HepG2 (cell line): ENCODE results near the gene RBM19. TPM values are rescaled to one million over a fixed set of nuclear protein-coding genes. Genes with fewer than 3 reads are reported as not detected.

Source experiments
- ATAC-seq: fragments of 200-7000 bp; cut with Tn5 transposase; 3 replicates; pipeline ENCODE4 v1.9.1; 2020; ENCODE audit warnings: mild to moderate bottlenecking, moderate library complexity
- BruUV-seq: library from RNA; stranded (reverse); fragments of 400-500 nt; replicated peaks from 2 replicates; lab custom pipeline; 2021; lab: Mats Ljungman, UMichigan
- CTCF ChIA-PET: fragments of 300-600 bp; formaldehyde crosslinking; extraction: SDS; loops from one replicate; lab custom pipeline; 2021; ENCODE audit warnings: low total read pairs, inconsistent platforms, low intra/inter-chr PET ratio; lab: Yijun Ruan, JAX
- POLR2A ChIA-PET: fragments of 350-600 bp; sonication (Branson Sonifier 250); formaldehyde crosslinking; loops from one replicate; lab custom pipeline; 2020; ENCODE audit warnings: antibody characterized with exemption, inconsistent platforms; lab: Yijun Ruan, JAX
- DNase-seq: peaks from one replicate; pipeline ENCODE4 v3.0.0-alpha.2; 2015; ENCODE audit warnings: low spot score
- FAIRE-seq: peaks from 3 replicates; lab custom pipeline; 2011; peaks lifted over from hg19 to GRCh38; lab: Jason Lieb, UNC
- H2AFZ ChIP-seq: one replicate; pipeline ENCODE4 v1.6.1; 2011; ENCODE audit warnings: low read length, inconsistent platforms
- H3K27ac ChIP-seq: fragments of 300-600 bp; 3 replicates; pipeline ENCODE4 v1.8.0; 2011; ENCODE audit warnings: mixed run types, mild to moderate bottlenecking, mixed read lengths, low read length, inconsistent platforms; ENCODE audit not compliant: insufficient read depth; ENCODE audit errors: extremely low read length
- H3K27me3 ChIP-seq, 2 experiments: fragments of 200-600 bp in 1 of 2; 2 replicates in 1 of 2; 3 replicates in 1 of 2; pipeline versions ENCODE4 v1.6.0 to v1.8.0; 2011; ENCODE audit warnings: low read length in 2 of 2, mild to moderate bottlenecking in 2 of 2, moderate library complexity in 2 of 2, inconsistent platforms in 1 of 2; ENCODE audit not compliant: insufficient read depth in 2 of 2, control insufficient read depth in 1 of 2
- H3K36me3 ChIP-seq, 2 experiments: fragments of 200-600 bp in 1 of 2; replicated peaks in 1 of 2; 2 replicates in 1 of 2; 3 replicates in 1 of 2; pipeline versions ENCODE4 v1.5.1 to v1.8.0; 2011; ENCODE audit warnings: low read length in 2 of 2, inconsistent platforms in 1 of 2; ENCODE audit not compliant: insufficient read depth in 2 of 2, control insufficient read depth in 1 of 2
- H3K4me1 ChIP-seq: 2 replicates; pipeline ENCODE4 v1.5.1; 2012; ENCODE audit warnings: low read length, inconsistent platforms; ENCODE audit not compliant: insufficient read depth
- H3K4me2 ChIP-seq: 2 replicates; pipeline ENCODE4 v1.6.0; 2011; ENCODE audit warnings: low read depth, low read length, inconsistent platforms
- H3K4me3 ChIP-seq, 3 experiments: fragments of 200-600 bp in 1 of 3; sonication (generic), shearing (Covaris generic) in 1 of 3; replicated peaks in 1 of 3; 2 replicates each; pipeline ENCODE4 v1.5.1; 2011 to 2016; ENCODE audit warnings: low read length in 3 of 3, inconsistent platforms in 2 of 3, low read depth in 2 of 3, mild to moderate bottlenecking in 2 of 3, control low read depth in 1 of 3, mixed read lengths in 1 of 3; ENCODE audit not compliant: insufficient read depth in 1 of 3
- H3K79me2 ChIP-seq: one replicate; pipeline ENCODE4 v1.6.1; 2011; ENCODE audit warnings: low read length, inconsistent platforms; ENCODE audit not compliant: insufficient read depth
- H3K9ac ChIP-seq: 2 replicates; pipeline ENCODE4 v1.6.0; 2011; ENCODE audit warnings: mild to moderate bottlenecking, low read depth, low read length, inconsistent platforms; ENCODE audit not compliant: insufficient read depth
- H3K9me3 ChIP-seq: 2 replicates; pipeline ENCODE4 v1.5.1; 2012; ENCODE audit warnings: mild to moderate bottlenecking, low read length
- H4K20me1 ChIP-seq: 2 replicates; pipeline ENCODE4 v1.6.0; 2011; ENCODE audit warnings: inconsistent platforms, mild to moderate bottlenecking, low read length, moderate library complexity; ENCODE audit not compliant: insufficient read depth
- ATAD3A ChIP-seq: sonication (generic); formaldehyde crosslinking; IDR thresholded peaks from 2 replicates; pipeline ENCODE4 v1.4.0; 2020; ENCODE audit warnings: missing genetic modification reagents
- SETDB1 ChIP-seq: sonication (generic); formaldehyde crosslinking; IDR thresholded peaks from 2 replicates; pipeline ENCODE4 v1.5.1; 2020; ENCODE audit warnings: missing genetic modification reagents, mild to moderate bottlenecking, borderline replicate concordance
- SIX4 ChIP-seq: sonication (generic); formaldehyde crosslinking; IDR thresholded peaks from 2 replicates; pipeline ENCODE4 v1.4.0; 2020; ENCODE audit warnings: missing genetic modification reagents
- ZMAT3 ChIP-seq: sonication (generic); formaldehyde crosslinking; conservative IDR thresholded peaks from 2 replicates; pipeline ENCODE4 v1.7.0; 2021; ENCODE audit warnings: missing genetic modification reagents
- ZNF124 ChIP-seq: sonication (generic); formaldehyde crosslinking; IDR thresholded peaks from 2 replicates; pipeline ENCODE4 v1.4.0; 2020; ENCODE audit warnings: missing genetic modification reagents
- ZNF160 ChIP-seq: sonication (generic); formaldehyde crosslinking; IDR thresholded peaks from 2 replicates; pipeline ENCODE4 v1.8.0; 2022; ENCODE audit warnings: mild to moderate bottlenecking, inconsistent platforms, missing genetic modification reagents
- ZNF546 ChIP-seq: sonication (generic); formaldehyde crosslinking; conservative IDR thresholded peaks from 2 replicates; pipeline ENCODE4 v1.8.1; 2023; ENCODE audit warnings: mild to moderate bottlenecking, missing genetic modification reagents
- ZNF577 ChIP-seq: sonication (generic); formaldehyde crosslinking; IDR thresholded peaks from 2 replicates; pipeline ENCODE4 v1.4.0; 2020; ENCODE audit warnings: mild to moderate bottlenecking, low read depth, missing genetic modification reagents, borderline replicate concordance
- WGBS: methylation state at CpG from one replicate; pipeline ENCODE4 v1.1.6; 2017; ENCODE audit warnings: low lambda C conversion rate; 5-methylcytosine and 5-hydroxymethylcytosine counted together
- in situ Hi-C: cut with HindIII; loops from 2 replicates; pipeline ENCODE4 v1.10.0; 2017; ENCODE audit warnings: low pct_unique_long_range_greater_than_20kb; ENCODE audit not compliant: extremely low pct_ligation_motif_present
- intact Hi-C: fragments of 100-400 bp; cut with micrococcal nuclease; formaldehyde crosslinking; loops from one replicate; pipeline ENCODE4 v1.10.0; 2022; ENCODE audit not compliant: unreplicated experiment
- polyA plus RNA-seq, 8 experiments: library from polyadenylated mRNA; depleted of rRNA in 3 of 8; stranded (reverse) in 7 of 8; unstranded in 1 of 8; fragments of >200 nt; fragmentation: Illumina TruSeq in 4 of 8; extraction: Trizol in 4 of 8; gene quantifications; 2 replicates each; pipeline versions ENCODE4 v1.2.1 to v1.2.3, GENCODE V29; 2011 to 2016; ENCODE audit warnings: low read depth in 4 of 8, missing spikeins in 1 of 8, mixed read lengths in 1 of 8; ENCODE audit not compliant: insufficient read depth in 1 of 8
- total RNA-seq, 5 experiments: library from RNA; depleted of rRNA; stranded (reverse); fragments of >200 nt; fragmentation: Illumina TruSeq; extraction: Trizol; gene quantifications; 2 replicates each; pipeline ENCODE4 v1.2.3, GENCODE V29; 2016; ENCODE audit warnings: low read depth in 1 of 5
- TF ChIP-seq, protein P1 (sequence below): sonication (generic); formaldehyde crosslinking; IDR thresholded peaks from 2 replicates; pipeline ENCODE4 v1.4.0; 2020; ENCODE audit warnings: missing genetic modification reagents
- TF ChIP-seq, protein P2 (sequence below): sonication (generic); formaldehyde crosslinking; conservative IDR thresholded peaks from 2 replicates; pipeline ENCODE4 v1.8.1; 2023; ENCODE audit warnings: missing genetic modification reagents
- TF ChIP-seq, protein P3 (sequence below): sonication (generic); formaldehyde crosslinking; IDR thresholded peaks from 2 replicates; pipeline ENCODE4 v1.9.0; 2022; ENCODE audit warnings: low read depth, missing genetic modification reagents

RBM19 gene
- total and polyA plus RNA-seq, 2 of the 13 experiments (the other 11 are each of a cell fraction or from before 2014, with no cell fraction given), result 19.3 to 32.2 TPM

DNA sequence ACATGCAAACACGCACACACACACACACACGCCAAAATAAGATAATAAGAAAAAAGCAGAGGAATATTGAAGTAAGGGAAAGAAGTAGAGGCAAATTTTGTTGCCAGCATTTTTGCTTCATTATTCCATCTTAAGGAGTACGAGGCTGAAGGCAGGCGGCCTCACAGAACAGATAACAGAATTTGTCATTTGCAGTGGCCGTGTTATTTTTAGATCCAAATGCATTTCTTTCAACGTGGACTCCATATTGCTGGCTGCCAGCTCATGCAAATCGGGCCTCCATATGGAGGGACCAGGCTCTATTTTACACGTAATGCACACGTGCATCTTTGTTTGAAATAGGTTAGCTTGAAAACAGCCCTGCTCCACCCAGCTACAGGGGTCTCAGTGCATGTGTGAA, 172.9 kb downstream of the RBM19 start:
- ATAC-seq (no peak), DNase-seq (no peak), FAIRE-seq (no peak)
- no peaks in the 10 kb centered on the region for H3K79me2 ChIP-seq
- in situ Hi-C loops, result no loop called here
- no peaks in the 10 kb centered on the region for H4K20me1 ChIP-seq
- intact Hi-C loops, result no loop called here
- H2AFZ ChIP-seq, result no peak overlapping the region
- no peaks in the 10 kb centered on the region for H3K9me3 ChIP-seq
- peaks cover 24% of the 10 kb centered on the region for H3K4me1 ChIP-seq
- ChIA-PET CTCF (no interaction called here), POLR2A (no interaction called here)
- H3K4me2 ChIP-seq, result no peak overlapping the region
- no TSS peak for BruUV-seq
- no peaks in the 10 kb centered on the region for H3K36me3 ChIP-seq
- no peak overlapping the region for H3K9ac ChIP-seq
- H3K27ac ChIP-seq, result no peak overlapping the region
- WGBS, result 83% methylated on average over 9 of the region's 9 CpGs
- H3K4me3 ChIP-seq, result no peak overlapping the region
- TF ChIP-seq, protein P1, sequence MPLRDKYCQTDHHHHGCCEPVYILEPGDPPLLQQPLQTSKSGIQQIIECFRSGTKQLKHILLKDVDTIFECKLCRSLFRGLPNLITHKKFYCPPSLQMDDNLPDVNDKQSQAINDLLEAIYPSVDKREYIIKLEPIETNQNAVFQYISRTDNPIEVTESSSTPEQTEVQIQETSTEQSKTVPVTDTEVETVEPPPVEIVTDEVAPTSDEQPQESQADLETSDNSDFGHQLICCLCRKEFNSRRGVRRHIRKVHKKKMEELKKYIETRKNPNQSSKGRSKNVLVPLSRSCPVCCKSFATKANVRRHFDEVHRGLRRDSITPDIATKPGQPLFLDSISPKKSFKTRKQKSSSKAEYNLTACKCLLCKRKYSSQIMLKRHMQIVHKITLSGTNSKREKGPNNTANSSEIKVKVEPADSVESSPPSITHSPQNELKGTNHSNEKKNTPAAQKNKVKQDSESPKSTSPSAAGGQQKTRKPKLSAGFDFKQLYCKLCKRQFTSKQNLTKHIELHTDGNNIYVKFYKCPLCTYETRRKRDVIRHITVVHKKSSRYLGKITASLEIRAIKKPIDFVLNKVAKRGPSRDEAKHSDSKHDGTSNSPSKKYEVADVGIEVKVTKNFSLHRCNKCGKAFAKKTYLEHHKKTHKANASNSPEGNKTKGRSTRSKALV (CRISPR knock-in tag), result no peak
- no peak for TF ChIP-seq ZNF577 (CRISPR knock-in tag)
- no peak for TF ChIP-seq ZNF160
- TF ChIP-seq ATAD3A (CRISPR knock-in tag), result no peak
- no peak for TF ChIP-seq SIX4 (CRISPR knock-in tag)
- no peak for TF ChIP-seq ZNF546 (CRISPR knock-in tag)
- TF ChIP-seq SETDB1, result no peak
- TF ChIP-seq, protein P2, sequence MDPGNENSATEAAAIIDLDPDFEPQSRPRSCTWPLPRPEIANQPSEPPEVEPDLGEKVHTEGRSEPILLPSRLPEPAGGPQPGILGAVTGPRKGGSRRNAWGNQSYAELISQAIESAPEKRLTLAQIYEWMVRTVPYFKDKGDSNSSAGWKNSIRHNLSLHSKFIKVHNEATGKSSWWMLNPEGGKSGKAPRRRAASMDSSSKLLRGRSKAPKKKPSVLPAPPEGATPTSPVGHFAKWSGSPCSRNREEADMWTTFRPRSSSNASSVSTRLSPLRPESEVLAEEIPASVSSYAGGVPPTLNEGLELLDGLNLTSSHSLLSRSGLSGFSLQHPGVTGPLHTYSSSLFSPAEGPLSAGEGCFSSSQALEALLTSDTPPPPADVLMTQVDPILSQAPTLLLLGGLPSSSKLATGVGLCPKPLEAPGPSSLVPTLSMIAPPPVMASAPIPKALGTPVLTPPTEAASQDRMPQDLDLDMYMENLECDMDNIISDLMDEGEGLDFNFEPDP, result no peak
- TF ChIP-seq, protein P3, sequence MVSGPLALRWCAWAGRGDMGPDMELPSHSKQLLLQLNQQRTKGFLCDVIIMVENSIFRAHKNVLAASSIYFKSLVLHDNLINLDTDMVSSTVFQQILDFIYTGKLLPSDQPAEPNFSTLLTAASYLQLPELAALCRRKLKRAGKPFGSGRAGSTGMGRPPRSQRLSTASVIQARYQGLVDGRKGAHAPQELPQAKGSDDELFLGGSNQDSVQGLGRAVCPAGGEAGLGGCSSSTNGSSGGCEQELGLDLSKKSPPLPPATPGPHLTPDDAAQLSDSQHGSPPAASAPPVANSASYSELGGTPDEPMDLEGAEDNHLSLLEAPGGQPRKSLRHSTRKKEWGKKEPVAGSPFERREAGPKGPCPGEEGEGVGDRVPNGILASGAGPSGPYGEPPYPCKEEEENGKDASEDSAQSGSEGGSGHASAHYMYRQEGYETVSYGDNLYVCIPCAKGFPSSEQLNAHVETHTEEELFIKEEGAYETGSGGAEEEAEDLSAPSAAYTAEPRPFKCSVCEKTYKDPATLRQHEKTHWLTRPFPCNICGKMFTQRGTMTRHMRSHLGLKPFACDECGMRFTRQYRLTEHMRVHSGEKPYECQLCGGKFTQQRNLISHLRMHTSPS, result no peak
- TF ChIP-seq ZNF124 (CRISPR knock-in tag), result no peak
- no peak for TF ChIP-seq ZMAT3 (CRISPR knock-in tag)
- TF ChIP-seq, all 625 proteins: peak for 0
- H3K27me3 ChIP-seq, result peaks cover 0 to 1% of the 10 kb centered on the region in 2 experiments; a peak in 1 of 5 replicates
